ENCODE measurements around the gene SIKE1.

- TF ChIP-seq CTCF (IDR thresholded peaks at IDR 0.05 in 8 of 11, conservative IDR thresholded peaks at IDR 0.05 in 3 of 11) (no peak), POLR2A (IDR thresholded peaks at IDR 0.05) (no peak)
Observed at GRCh38 chr1:114756009-114756892, 24.2 kb downstream of the SIKE1 start.

Measured in spleen (tissue), 7 donors.